HG02981 (cell line): ENCODE data around the gene MAN2A1.

ENCODE experiments used
- ATAC-seq: cut with Tn5 transposase; IDR thresholded peaks from one replicate; pipeline ENCODE4 v1.9.1; 2021; ENCODE audit warnings: mild to moderate bottlenecking, moderate library complexity; ENCODE audit not compliant: unreplicated experiment

The MAN2A1 gene

GRCh38 chr5:109704282-109704952 lies 14.7 kb downstream of the MAN2A1 start:
- no peak for ATAC-seq

- no peak for ATAC-seq
These were observed 15.9 kb downstream of the MAN2A1 start for GRCh38 chr5:109705596-109705995.

GRCh38 chr5:109706095-109706494 lies 16.4 kb downstream of the MAN2A1 start:
- no peak for ATAC-seq

- ATAC-seq = no peak
These were observed 17.8 kb downstream of the MAN2A1 start for GRCh38 chr5:109707531-109707930.

- no peak for ATAC-seq
These were observed 19.1 kb downstream of the MAN2A1 start for GRCh38 chr5:109708813-109709212.

- no peak for ATAC-seq
These were observed 19.5 kb downstream of the MAN2A1 start for GRCh38 chr5:109709225-109709624.

GRCh38 chr5:109711673-109712072 lies 21.9 kb downstream of the MAN2A1 start:
- ATAC-seq = no peak

- ATAC-seq = no peak
These were observed 23.7 kb downstream of the MAN2A1 start for GRCh38 chr5:109713453-109713852.

- ATAC-seq = no peak
These were observed 24.9 kb downstream of the MAN2A1 start for GRCh38 chr5:109714592-109714991.

GRCh38 chr5:109718216-109718615 lies 28.5 kb downstream of the MAN2A1 start:
- ATAC-seq = no peak

- no peak for ATAC-seq
These were observed 28.9 kb downstream of the MAN2A1 start for GRCh38 chr5:109718632-109719031.

GRCh38 chr5:109719978-109720377 lies 30.3 kb downstream of the MAN2A1 start:
- ATAC-seq = no peak

- no peak for ATAC-seq
These were observed 32.0 kb downstream of the MAN2A1 start for GRCh38 chr5:109721741-109722140.

- no peak for ATAC-seq
These were observed 33.9 kb downstream of the MAN2A1 start for GRCh38 chr5:109723606-109724005.

- no peak for ATAC-seq
These were observed 35.4 kb downstream of the MAN2A1 start for GRCh38 chr5:109725135-109725534.

GRCh38 chr5:109739741-109740728 lies 50.3 kb downstream of the MAN2A1 start:
- ATAC-seq = peak; percentile 94

GRCh38 chr5:109740966-109741365 lies 51.2 kb downstream of the MAN2A1 start:
- no peak for ATAC-seq

GRCh38 chr5:109741390-109741789 lies 51.7 kb downstream of the MAN2A1 start:
- no peak for ATAC-seq

- no peak for ATAC-seq
These were observed 53.4 kb downstream of the MAN2A1 start for GRCh38 chr5:109743041-109743531.

GRCh38 chr5:109743770-109744212 lies 54.1 kb downstream of the MAN2A1 start:
- ATAC-seq = no peak

GRCh38 chr5:109744261-109744660 lies 54.5 kb downstream of the MAN2A1 start:
- no peak for ATAC-seq

- no peak for ATAC-seq
These were observed 58.8 kb downstream of the MAN2A1 start for GRCh38 chr5:109748546-109748945.
